Skeletal muscle cell (primary cell): ENCODE measurements around the gene SYK.
"Not testable (repeated sequence)": the region's sequence is repeated elsewhere in the genome, so short reads cannot be mapped to it uniquely, and the experiment has no call there.

Experiments
- DNase-seq: peaks from one replicate; pipeline ENCODE4 v3.0.0-alpha.2; 2010; ENCODE audit warnings: low read depth
- H3K4me3 ChIP-seq: 2 replicates; pipeline ENCODE4 v1.5.1; 2011; ENCODE audit warnings: low read depth, mild to moderate bottlenecking, control low read depth, low read length, moderate library complexity

Gene SYK

GRCh38 chr9:90816690-90817089 lies 15.1 kb downstream of the SYK start:
- DNase-seq = no peak
- H3K4me3 ChIP-seq = no peak overlapping the region

- DNase-seq = no peak
- H3K4me3 ChIP-seq = no peak overlapping the region
Measured at GRCh38 chr9:90818279-90818678, 16.7 kb downstream of the SYK start.

DNA sequence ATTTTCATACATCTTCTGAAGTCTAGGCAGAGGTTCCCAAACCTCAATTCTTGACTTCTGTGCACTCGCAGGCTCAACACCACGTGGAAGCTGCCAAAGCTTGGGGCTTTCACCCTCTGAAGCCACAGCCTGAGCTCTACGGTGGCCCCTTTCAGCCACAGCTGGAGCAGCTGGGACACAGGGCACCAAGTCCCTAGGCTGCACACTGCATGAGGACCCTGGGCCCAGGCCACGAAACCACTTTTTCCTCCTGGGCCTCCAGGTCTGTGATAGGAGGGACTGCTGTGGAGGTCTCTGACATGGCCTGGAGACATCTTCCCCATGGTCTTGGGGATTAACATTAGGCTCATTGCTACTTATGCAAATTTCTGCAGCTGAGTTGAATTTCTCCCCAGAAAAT lies 18.8 kb downstream of the SYK start:
- not testable (repeated sequence) for DNase-seq, H3K4me3 ChIP-seq

- H3K4me3 ChIP-seq, DNase-seq: not testable (repeated sequence)
Measured at GRCh38 chr9:90821236-90821635, 19.6 kb downstream of the SYK start.

GRCh38 chr9:90821697-90822096 lies 20.1 kb downstream of the SYK start:
- no peak overlapping the region for H3K4me3 ChIP-seq
- no peak for DNase-seq

DNA sequence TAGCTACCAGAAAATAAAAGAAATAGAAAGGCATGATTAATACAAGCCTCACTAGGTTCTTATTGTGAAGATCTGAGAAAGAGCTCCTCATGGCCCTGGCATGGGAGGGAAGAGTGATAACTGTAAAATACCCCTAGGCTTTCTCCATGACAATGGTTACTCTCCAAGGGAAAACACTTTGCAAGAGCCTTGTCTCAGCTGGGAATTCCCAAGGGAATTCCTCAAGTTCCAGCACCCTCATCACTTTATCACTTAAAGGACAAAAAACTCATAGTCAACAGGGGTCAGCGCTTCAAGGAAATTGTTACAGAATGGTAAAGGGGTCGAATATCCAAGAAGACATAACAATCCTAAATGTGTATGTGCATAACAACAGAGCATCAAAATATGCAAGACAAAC lies 21.2 kb downstream of the SYK start:
- no peak overlapping the region for H3K4me3 ChIP-seq
- no peak for DNase-seq

- H3K4me3 ChIP-seq = no peak overlapping the region
Measured at GRCh38 chr9:90825586-90825985, 24.0 kb downstream of the SYK start.

DNA sequence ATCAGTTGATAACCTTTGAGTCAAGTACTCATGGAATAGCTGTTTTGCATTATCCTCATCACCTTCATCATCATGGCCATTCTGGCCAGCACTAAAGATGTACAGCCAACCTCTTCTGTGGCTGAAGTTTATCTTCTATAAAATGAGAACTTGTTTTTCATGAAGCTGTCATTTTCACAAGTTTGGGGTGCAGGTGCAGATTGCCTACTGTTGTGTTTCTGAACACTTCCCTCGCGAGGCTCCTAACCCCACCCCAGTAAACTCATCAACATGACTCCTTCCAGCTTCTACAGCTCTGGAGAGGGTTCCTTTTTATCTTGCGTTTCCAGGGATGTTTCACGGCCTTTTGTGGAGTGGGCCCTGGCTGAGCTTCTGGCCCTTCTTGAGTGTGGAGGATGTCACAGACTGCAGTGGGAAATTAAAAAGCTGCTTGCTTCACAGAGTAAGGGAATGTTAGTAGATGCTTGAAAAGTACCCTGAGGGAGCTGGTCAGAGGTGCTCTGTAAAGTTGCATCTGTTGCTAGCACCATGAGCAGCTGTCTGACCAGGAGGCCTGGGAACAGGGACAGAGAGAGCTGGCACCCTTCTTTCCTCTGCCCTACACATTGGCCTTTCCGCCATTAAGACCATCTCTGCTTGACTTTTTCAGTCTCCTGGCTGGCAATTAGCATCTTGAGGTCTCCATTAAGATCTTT lies 24.9 kb downstream of the SYK start:
- no peak overlapping the region for H3K4me3 ChIP-seq

More at GRCh38 chr9:90825586-90825985, 24.0 kb downstream of the SYK start:
- DNase-seq = no peak

GRCh38 chr9:90827181-90827871 lies 25.7 kb downstream of the SYK start:
- no peak for DNase-seq

More for the DNA sequence above, 24.9 kb downstream of the SYK start:
- no peak for DNase-seq

DNA sequence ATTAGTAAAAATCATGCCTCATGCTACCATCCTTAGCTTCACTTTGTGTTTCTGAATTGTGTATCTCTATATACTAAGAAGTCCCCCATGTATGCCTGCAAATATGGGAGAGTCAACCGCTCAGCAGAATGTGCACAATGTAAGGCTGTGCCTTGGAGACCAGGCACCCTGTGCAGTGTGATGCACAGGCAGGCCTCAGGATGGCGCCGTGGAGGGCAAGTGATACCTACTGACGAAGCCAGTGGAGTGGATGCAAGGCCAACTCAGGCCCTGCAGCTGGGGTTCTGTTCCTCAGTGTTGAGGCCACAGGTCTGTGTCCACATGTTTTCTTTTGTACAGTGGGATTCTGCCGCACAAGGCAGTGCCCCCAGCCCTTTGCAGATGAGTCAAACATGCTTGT lies 28.4 kb downstream of the SYK start:
- DNase-seq = no peak
- H3K4me3 ChIP-seq = no peak overlapping the region

More at GRCh38 chr9:90827181-90827871, 25.7 kb downstream of the SYK start:
- H3K4me3 ChIP-seq = no peak overlapping the region

GRCh38 chr9:90830977-90831376 lies 29.4 kb downstream of the SYK start:
- no peak overlapping the region for H3K4me3 ChIP-seq
- no peak for DNase-seq

- DNase-seq = no peak
- H3K4me3 ChIP-seq = no peak overlapping the region
Measured at GRCh38 chr9:90832261-90832660, 30.6 kb downstream of the SYK start.

- no peak overlapping the region for H3K4me3 ChIP-seq
- DNase-seq = no peak
Measured at GRCh38 chr9:90834828-90835595, 33.4 kb downstream of the SYK start.

DNA sequence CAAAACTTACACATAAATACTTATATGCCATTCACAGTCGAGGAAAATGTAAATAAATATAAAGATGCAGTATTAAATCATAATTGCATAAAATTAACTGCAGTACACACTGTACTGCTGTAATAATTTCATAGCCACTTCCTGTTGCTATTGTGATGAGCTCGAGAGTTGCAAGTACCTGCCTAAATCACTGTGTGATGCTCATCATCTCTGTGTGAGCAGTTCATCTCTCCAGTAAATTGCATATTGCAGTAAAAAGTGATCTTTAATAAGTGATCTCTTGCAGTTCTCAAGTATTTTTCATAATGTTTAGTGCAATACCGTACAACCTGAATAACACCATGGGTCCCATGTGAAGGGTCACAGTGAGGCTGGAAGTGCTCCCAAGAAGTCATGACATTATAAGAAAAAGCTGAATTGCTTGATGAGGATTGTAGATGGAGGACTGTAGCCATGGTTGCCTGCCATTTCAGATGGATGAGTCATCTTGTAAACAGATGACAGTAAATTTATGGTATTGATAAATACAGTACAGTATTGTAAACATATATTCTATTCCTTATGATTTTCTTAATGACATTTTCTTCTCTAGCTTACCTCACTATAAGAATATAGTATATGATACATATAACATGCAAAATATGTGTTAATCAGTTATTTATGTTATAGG lies 34.9 kb downstream of the SYK start:
- H3K4me3 ChIP-seq = no peak overlapping the region
- DNase-seq = no peak

GRCh38 chr9:90838098-90838497 lies 36.5 kb downstream of the SYK start:
- H3K4me3 ChIP-seq = no peak overlapping the region
- DNase-seq = no peak

DNA sequence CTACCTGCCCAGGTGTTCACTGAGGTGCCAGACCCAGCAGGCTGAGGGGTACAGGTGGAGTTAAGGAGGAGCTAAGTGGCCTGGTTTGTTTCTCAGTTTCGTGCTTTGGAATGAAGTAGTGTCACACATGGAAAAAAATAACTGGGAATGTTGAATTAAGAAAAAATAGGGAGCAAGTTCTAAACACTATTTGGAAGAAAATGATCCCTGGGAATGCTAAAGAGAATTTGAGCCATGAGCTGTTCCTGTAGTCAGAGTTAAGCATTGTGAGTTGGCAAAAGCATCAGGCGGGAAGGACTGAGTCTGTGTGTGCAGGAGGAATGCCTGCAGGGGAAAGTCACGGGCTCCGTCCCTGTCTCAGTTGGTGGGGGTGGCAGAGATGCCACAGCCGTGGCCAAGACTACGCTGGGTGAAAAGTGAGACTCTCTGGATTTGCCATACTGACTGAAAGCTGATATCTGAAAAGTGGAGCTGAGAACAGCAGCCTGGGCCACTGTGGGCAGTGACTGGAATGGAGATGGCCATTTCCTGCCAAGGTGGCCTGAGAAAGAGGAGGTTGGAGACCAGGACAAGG lies 37.0 kb downstream of the SYK start:
- no peak for DNase-seq

DNA sequence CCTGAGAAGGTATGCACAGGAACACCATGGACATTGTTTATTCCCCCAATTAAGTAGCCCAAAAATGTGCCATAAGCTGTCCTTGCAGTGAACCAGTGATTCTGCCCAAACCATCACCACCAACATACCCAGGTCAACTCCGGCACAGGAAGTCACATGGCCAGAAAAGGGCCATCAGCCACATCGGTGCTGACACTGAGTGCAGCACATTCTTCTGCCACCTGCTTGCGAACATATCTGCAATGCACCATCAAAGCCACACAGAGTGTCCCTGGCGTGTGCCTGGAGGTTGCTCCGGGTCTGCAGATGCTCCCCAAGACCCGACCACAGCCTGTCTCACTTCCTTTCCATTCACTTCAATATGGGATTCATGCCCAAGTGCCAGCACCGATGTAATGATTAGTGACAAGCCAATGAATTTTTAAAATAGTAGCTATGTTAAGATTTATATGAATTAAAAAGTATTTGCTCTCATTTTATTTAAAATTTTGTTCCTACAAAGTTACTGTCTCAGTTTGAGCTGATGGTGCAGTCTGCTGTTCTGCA lies 37.6 kb downstream of the SYK start:
- no peak for DNase-seq
- no peak overlapping the region for H3K4me3 ChIP-seq

More for the DNA sequence above, 37.0 kb downstream of the SYK start:
- no peak overlapping the region for H3K4me3 ChIP-seq

GRCh38 chr9:90840696-90841095 lies 39.1 kb downstream of the SYK start:
- DNase-seq = no peak

DNA sequence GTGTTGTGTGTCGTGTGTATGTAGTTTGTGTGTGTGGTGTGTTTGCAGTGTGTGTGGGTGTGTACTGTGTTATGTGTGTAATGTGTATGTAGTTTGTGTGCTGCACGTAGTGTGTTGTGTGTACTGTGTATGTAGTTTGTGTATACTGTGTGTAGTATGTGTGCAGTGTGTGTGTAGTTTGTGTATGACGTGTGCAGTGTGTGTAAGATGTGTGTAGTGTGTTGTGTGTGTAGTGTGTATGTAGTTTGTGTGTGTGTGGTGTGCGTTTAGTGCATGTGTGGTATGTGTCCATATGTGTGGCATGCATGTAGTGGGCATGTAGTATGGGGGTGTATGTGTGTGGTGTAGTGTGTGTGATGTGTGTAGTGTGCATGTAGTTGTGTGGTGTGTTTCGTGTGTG lies 39.6 kb downstream of the SYK start:
- H3K4me3 ChIP-seq = no peak overlapping the region
- DNase-seq = no peak

More at GRCh38 chr9:90840696-90841095, 39.1 kb downstream of the SYK start:
- H3K4me3 ChIP-seq = no peak overlapping the region
